Measurements from ENCODE around the gene KCNMB2.

KCNMB2 gene

DNA sequence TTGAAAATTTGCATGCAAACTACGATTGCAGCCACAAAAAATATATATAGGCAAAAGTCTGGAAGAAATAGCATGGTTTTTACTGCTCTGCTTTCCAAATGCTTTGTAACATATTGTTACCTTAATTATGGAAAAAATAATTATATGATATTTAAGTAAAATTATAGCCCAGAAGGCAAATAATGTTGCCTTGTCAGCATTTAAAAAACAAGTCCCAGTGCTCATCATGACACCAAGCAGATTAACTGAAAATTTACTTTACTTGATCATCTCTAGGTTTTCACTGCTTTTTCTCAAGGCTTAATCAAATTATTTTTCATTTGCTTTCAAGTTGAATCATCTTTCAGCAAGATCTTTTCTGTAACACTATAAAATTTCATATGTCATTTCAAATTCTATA lies 272.5 kb downstream of the KCNMB2 start:
- H3K18ac ChIP-seq (ENCODE audit: low read length) = no peak overlapping the region
- H3K4me2 ChIP-seq (ENCODE audit: insufficient read depth, low read length, poor library complexity, severe bottlenecking) = no peak overlapping the region
- no peak overlapping the region for H2BK5ac ChIP-seq (ENCODE audit: low read length)
- no peak overlapping the region for H4K8ac ChIP-seq (ENCODE audit: low read depth, low read length)
- peaks cover 0 to 1% of the 10 kb centered on the region in 2 donors for H3K4me1 ChIP-seq (ENCODE audit: control insufficient read depth in 2 of 2, insufficient read depth in 1 of 2, low read depth in 1 of 2, low read length in 2 of 2)
- no peak for DNase-seq (ENCODE audit: low spot score)
- no peak overlapping the region for H3K4me3 ChIP-seq (ENCODE audit: low read length in 2 of 2)
- no peak overlapping the region for H2AFZ ChIP-seq (ENCODE audit: low read length)
- H3K9ac ChIP-seq (ENCODE audit: low read depth, low read length, poor library complexity) = no peak overlapping the region
- H3K14ac ChIP-seq (ENCODE audit: low read length) = no peak overlapping the region
- no peak overlapping the region for H2BK12ac ChIP-seq (ENCODE audit: low read length)
- no peaks in the 10 kb centered on the region for H3K79me1 ChIP-seq (ENCODE audit: low read depth, low read length)
- H3K27me3 ChIP-seq (ENCODE audit: control insufficient read depth in 3 of 3, insufficient read depth in 3 of 3, low read depth in 1 of 3, low read length in 3 of 3) = no peaks in the 10 kb centered on the region
- no peak overlapping the region for H3K4ac ChIP-seq (ENCODE audit: low read length)
- no peak overlapping the region for H2BK120ac ChIP-seq (ENCODE audit: low read depth, low read length)
- no peak overlapping the region for H2BK15ac ChIP-seq (ENCODE audit: low read length)
- H4K91ac ChIP-seq (ENCODE audit: low read depth, low read length, poor library complexity) = no peak overlapping the region
- H3K36me3 ChIP-seq (replicated peaks in 1 of 2; ENCODE audit: control insufficient read depth in 2 of 2, insufficient read depth in 2 of 2, low read length in 2 of 2) = no peaks in the 10 kb centered on the region
- WGBS, 2 donors (ENCODE audit: extremely low coverage in 2 of 2, insufficient read length in 2 of 2, insufficient replicate concordance in 1 of 2) = no CpG with 5 or more reads among the region's 1 CpG
- H3K23ac ChIP-seq (ENCODE audit: low read depth, low read length, poor library complexity) = no peak overlapping the region
- H2AK5ac ChIP-seq (ENCODE audit: low read depth, low read length) = no peak overlapping the region
- no peak overlapping the region for H3K27ac ChIP-seq (replicated peaks; ENCODE audit: low read length)
- no peaks in the 10 kb centered on the region for H3K9me3 ChIP-seq (replicated peaks in 1 of 2; ENCODE audit: control insufficient read depth in 2 of 2, insufficient read depth in 1 of 2, low read depth in 1 of 2, low read length in 2 of 2)

DNA sequence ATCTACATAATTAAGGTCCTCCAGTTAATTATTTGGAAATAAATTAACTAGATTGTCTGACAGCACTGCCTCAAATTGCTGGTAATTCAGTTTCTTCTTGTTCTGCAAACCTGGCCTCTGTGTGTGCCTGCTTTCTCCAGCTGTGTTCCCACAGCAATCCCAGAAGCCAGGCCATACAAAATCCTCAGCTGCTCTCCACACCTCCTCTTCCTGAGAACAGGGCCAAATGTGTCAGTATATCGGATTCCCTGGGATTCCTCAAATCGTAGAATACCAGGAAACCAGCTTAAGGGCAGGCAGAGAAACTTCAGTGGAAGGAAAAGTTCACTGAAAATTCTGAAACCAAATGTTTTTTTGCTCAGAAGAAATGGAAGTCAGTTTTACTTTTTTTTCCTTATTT lies 273.9 kb downstream of the KCNMB2 start:
- H4K91ac ChIP-seq (ENCODE audit: low read depth, low read length, poor library complexity) = no peak overlapping the region
- no peak overlapping the region for H3K18ac ChIP-seq (ENCODE audit: low read length)
- H2BK15ac ChIP-seq (ENCODE audit: low read length) = no peak overlapping the region
- H2AFZ ChIP-seq (ENCODE audit: low read length) = no peak overlapping the region
- no peak overlapping the region for H2AK5ac ChIP-seq (ENCODE audit: low read depth, low read length)
- H3K36me3 ChIP-seq (replicated peaks in 1 of 2; ENCODE audit: control insufficient read depth in 2 of 2, insufficient read depth in 2 of 2, low read length in 2 of 2) = no peaks in the 10 kb centered on the region
- H3K79me1 ChIP-seq (ENCODE audit: low read depth, low read length) = no peaks in the 10 kb centered on the region
- no peak overlapping the region for H2BK5ac ChIP-seq (ENCODE audit: low read length)
- no peak overlapping the region for H3K27ac ChIP-seq (replicated peaks; ENCODE audit: low read length)
- no peak overlapping the region for H3K4me2 ChIP-seq (ENCODE audit: insufficient read depth, low read length, poor library complexity, severe bottlenecking)
- no peak overlapping the region for H3K14ac ChIP-seq (ENCODE audit: low read length)
- H3K23ac ChIP-seq (ENCODE audit: low read depth, low read length, poor library complexity) = no peak overlapping the region
- no peak for DNase-seq (ENCODE audit: low spot score)
- H3K4me3 ChIP-seq (ENCODE audit: low read length in 2 of 2) = no peak overlapping the region
- H3K9ac ChIP-seq (ENCODE audit: low read depth, low read length, poor library complexity) = no peak overlapping the region
- H4K8ac ChIP-seq (ENCODE audit: low read depth, low read length) = no peak overlapping the region
- peaks cover 0 to 1% of the 10 kb centered on the region in 2 donors for H3K4me1 ChIP-seq (ENCODE audit: control insufficient read depth in 2 of 2, insufficient read depth in 1 of 2, low read depth in 1 of 2, low read length in 2 of 2)
- H2BK12ac ChIP-seq (ENCODE audit: low read length) = no peak overlapping the region
- no peaks in the 10 kb centered on the region for H3K9me3 ChIP-seq (replicated peaks in 1 of 2; ENCODE audit: control insufficient read depth in 2 of 2, insufficient read depth in 1 of 2, low read depth in 1 of 2, low read length in 2 of 2)
- H2BK120ac ChIP-seq (ENCODE audit: low read depth, low read length) = no peak overlapping the region
- WGBS, 2 donors (ENCODE audit: extremely low coverage in 2 of 2, insufficient read length in 2 of 2, insufficient replicate concordance in 1 of 2) = no CpG with 5 or more reads among the region's 2 CpGs
- H3K4ac ChIP-seq (ENCODE audit: low read length) = no peak overlapping the region
- no peaks in the 10 kb centered on the region for H3K27me3 ChIP-seq (ENCODE audit: control insufficient read depth in 3 of 3, insufficient read depth in 3 of 3, low read depth in 1 of 3, low read length in 3 of 3)

DNA sequence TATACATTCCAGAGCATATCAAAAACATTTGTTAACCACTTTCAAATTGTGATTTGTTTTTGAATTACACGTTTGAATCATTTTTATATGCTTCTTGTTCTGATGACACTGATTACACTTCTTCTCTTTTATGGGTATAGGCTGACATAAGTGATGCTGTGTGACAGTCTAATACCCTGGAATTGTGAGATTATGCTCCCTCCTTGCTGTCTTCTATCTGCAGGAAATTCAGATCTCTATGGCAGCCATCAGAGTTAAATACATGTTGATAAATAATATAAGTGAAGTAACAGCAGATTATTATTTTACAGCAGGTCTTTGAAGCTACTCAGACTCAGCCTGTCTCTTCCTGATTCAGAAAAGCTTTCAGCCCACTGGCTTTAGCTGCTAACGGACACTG lies 286.5 kb downstream of the KCNMB2 start:
- H3K27me3 ChIP-seq (ENCODE audit: control insufficient read depth in 3 of 3, insufficient read depth in 3 of 3, low read depth in 1 of 3, low read length in 3 of 3) = no peaks in the 10 kb centered on the region
- no peak overlapping the region for H3K14ac ChIP-seq (ENCODE audit: low read length)
- WGBS, 2 donors (ENCODE audit: extremely low coverage in 2 of 2, insufficient read length in 2 of 2, insufficient replicate concordance in 1 of 2) = no CpG with 5 or more reads among the region's 2 CpGs
- H2BK120ac ChIP-seq (ENCODE audit: low read depth, low read length) = no peak overlapping the region
- H2BK12ac ChIP-seq (ENCODE audit: low read length) = no peak overlapping the region
- H4K8ac ChIP-seq (ENCODE audit: low read depth, low read length) = no peak overlapping the region
- H3K27ac ChIP-seq (replicated peaks; ENCODE audit: low read length) = no peak overlapping the region
- peaks cover 0 to 2% of the 10 kb centered on the region in 2 donors for H3K4me1 ChIP-seq (ENCODE audit: control insufficient read depth in 2 of 2, insufficient read depth in 1 of 2, low read depth in 1 of 2, low read length in 2 of 2)
- H2BK15ac ChIP-seq (ENCODE audit: low read length) = no peak overlapping the region
- no peak overlapping the region for H2AK5ac ChIP-seq (ENCODE audit: low read depth, low read length)
- no peaks in the 10 kb centered on the region for H3K36me3 ChIP-seq (replicated peaks in 1 of 2; ENCODE audit: control insufficient read depth in 2 of 2, insufficient read depth in 2 of 2, low read length in 2 of 2)
- no peak overlapping the region for H3K4ac ChIP-seq (ENCODE audit: low read length)
- H4K91ac ChIP-seq (ENCODE audit: low read depth, low read length, poor library complexity) = no peak overlapping the region
- H2BK5ac ChIP-seq (ENCODE audit: low read length) = no peak overlapping the region
- no peak overlapping the region for H3K23ac ChIP-seq (ENCODE audit: low read depth, low read length, poor library complexity)
- no peaks in the 10 kb centered on the region for H3K9me3 ChIP-seq (replicated peaks in 1 of 2; ENCODE audit: control insufficient read depth in 2 of 2, insufficient read depth in 1 of 2, low read depth in 1 of 2, low read length in 2 of 2)
- H3K79me1 ChIP-seq (ENCODE audit: low read depth, low read length) = no peaks in the 10 kb centered on the region
- no peak overlapping the region for H2AFZ ChIP-seq (ENCODE audit: low read length)
- no peak overlapping the region for H3K4me2 ChIP-seq (ENCODE audit: insufficient read depth, low read length, poor library complexity, severe bottlenecking)
- H3K18ac ChIP-seq (ENCODE audit: low read length) = no peak overlapping the region
- no peak overlapping the region for H3K9ac ChIP-seq (ENCODE audit: low read depth, low read length, poor library complexity)
- no peak for DNase-seq (ENCODE audit: low spot score)
- no peak overlapping the region for H3K4me3 ChIP-seq (ENCODE audit: low read length in 2 of 2)

DNA sequence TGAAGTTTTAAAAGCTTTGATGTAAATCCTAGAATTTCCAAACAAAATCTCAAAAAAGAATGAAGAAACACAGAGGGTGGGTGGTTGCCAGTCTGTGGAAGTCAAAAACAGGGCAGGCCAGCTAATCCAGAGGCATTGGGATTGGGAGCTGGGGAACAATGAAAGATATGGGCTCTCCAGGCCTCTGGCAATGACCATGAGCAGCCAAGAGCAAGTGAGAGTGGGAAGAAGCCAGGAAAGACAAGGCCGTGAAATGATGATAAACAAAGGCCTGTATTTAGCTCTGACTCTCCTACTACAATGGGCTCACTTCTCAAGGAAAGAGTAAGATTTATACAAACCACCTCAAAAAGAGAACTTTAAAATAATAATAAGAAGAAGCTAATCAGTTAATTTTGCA lies 286.9 kb downstream of the KCNMB2 start:
- H3K4me1 ChIP-seq (ENCODE audit: control insufficient read depth in 2 of 2, insufficient read depth in 1 of 2, low read depth in 1 of 2, low read length in 2 of 2) = peaks cover 0 to 2% of the 10 kb centered on the region in 2 donors
- H2BK120ac ChIP-seq (ENCODE audit: low read depth, low read length) = no peak overlapping the region
- no peak overlapping the region for H3K4ac ChIP-seq (ENCODE audit: low read length)
- no peak overlapping the region for H2BK15ac ChIP-seq (ENCODE audit: low read length)
- no peak overlapping the region for H3K9ac ChIP-seq (ENCODE audit: low read depth, low read length, poor library complexity)
- no CpG with 5 or more reads among the region's 1 CpG for WGBS, 2 donors (ENCODE audit: extremely low coverage in 2 of 2, insufficient read length in 2 of 2, insufficient replicate concordance in 1 of 2)
- H3K79me1 ChIP-seq (ENCODE audit: low read depth, low read length) = no peaks in the 10 kb centered on the region
- H3K9me3 ChIP-seq (replicated peaks in 1 of 2; ENCODE audit: control insufficient read depth in 2 of 2, insufficient read depth in 1 of 2, low read depth in 1 of 2, low read length in 2 of 2) = no peaks in the 10 kb centered on the region
- DNase-seq (ENCODE audit: low spot score) = no peak
- no peak overlapping the region for H2AFZ ChIP-seq (ENCODE audit: low read length)
- H2AK5ac ChIP-seq (ENCODE audit: low read depth, low read length) = no peak overlapping the region
- no peak overlapping the region for H3K4me2 ChIP-seq (ENCODE audit: insufficient read depth, low read length, poor library complexity, severe bottlenecking)
- H4K91ac ChIP-seq (ENCODE audit: low read depth, low read length, poor library complexity) = no peak overlapping the region
- no peak overlapping the region for H3K27ac ChIP-seq (replicated peaks; ENCODE audit: low read length)
- no peak overlapping the region for H2BK12ac ChIP-seq (ENCODE audit: low read length)
- no peak overlapping the region for H3K4me3 ChIP-seq (ENCODE audit: low read length in 2 of 2)
- no peaks in the 10 kb centered on the region for H3K27me3 ChIP-seq (ENCODE audit: control insufficient read depth in 3 of 3, insufficient read depth in 3 of 3, low read depth in 1 of 3, low read length in 3 of 3)
- no peak overlapping the region for H3K18ac ChIP-seq (ENCODE audit: low read length)
- H3K36me3 ChIP-seq (replicated peaks in 1 of 2; ENCODE audit: control insufficient read depth in 2 of 2, insufficient read depth in 2 of 2, low read length in 2 of 2) = no peaks in the 10 kb centered on the region
- H3K23ac ChIP-seq (ENCODE audit: low read depth, low read length, poor library complexity) = no peak overlapping the region
- H4K8ac ChIP-seq (ENCODE audit: low read depth, low read length) = no peak overlapping the region
- H3K14ac ChIP-seq (ENCODE audit: low read length) = no peak overlapping the region
- no peak overlapping the region for H2BK5ac ChIP-seq (ENCODE audit: low read length)

Measured in neuronal stem cell (in vitro differentiated cells).